Activated CD8-positive, alpha-beta memory T cell treated with anti-CD3 and anti-CD28 coated beads for 48 hours (primary cell): ENCODE data around the gene PAGE2.
"Not testable (repeated sequence)": the region's sequence is repeated elsewhere in the genome, so short reads cannot be mapped to it uniquely, and the experiment has no call there.

Experiments
- DNase-seq, 3 experiments: peaks; one replicate each; pipeline ENCODE4 v3.0.0-alpha.2; 2020; ENCODE audit warnings: low read depth in 2 of 3, low spot score in 2 of 3

The PAGE2 gene

GRCh38 chrX:55123900-55124299 lies 35.1 kb downstream of the PAGE2 start:
- no peak for DNase-seq

GRCh38 chrX:55127692-55128091 lies 38.9 kb downstream of the PAGE2 start:
- no peak for DNase-seq

DNA sequence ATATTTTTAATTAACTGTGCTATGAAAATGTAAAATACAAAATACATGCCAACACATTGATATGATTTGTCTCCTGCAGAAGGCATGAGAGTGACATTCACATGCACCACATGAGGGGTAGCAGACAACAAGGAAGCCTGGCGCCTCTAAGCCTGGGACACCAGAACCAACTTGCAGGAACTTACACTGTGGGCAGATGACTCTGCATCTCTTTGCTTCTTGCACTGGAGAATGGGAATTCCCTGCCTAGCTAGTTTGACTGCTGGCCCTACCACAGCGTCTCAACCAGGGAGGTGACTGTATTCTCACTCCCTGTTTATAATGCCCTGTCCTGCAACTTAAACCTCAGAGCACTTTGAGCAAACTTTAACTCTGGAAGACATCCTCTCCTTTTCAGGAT lies 40.5 kb downstream of the PAGE2 start:
- DNase-seq = no peak

DNA sequence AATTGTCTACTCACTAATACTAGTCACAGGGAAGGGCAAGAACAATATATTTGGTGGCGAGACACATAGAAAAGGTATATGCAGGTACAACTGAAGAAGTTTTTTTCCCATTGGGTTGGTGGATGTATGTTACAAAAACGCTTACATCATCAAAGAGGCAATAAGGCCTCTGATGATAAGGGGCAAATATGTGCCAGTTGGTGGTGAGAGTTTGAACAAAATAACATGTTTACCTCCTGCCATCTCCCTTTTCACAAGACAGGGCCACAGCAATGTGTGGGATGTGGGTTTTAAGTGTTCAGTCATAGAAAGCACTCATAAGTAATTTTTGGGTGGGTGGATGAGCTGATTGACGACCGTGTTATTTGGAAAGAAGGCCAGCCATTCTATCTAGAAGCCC lies 41.7 kb downstream of the PAGE2 start:
- DNase-seq = no peak

- no peak for DNase-seq
Observed at GRCh38 chrX:55132416-55132815, 43.6 kb downstream of the PAGE2 start.

GRCh38 chrX:55135171-55135570 lies 46.4 kb downstream of the PAGE2 start:
- DNase-seq = no peak

DNA sequence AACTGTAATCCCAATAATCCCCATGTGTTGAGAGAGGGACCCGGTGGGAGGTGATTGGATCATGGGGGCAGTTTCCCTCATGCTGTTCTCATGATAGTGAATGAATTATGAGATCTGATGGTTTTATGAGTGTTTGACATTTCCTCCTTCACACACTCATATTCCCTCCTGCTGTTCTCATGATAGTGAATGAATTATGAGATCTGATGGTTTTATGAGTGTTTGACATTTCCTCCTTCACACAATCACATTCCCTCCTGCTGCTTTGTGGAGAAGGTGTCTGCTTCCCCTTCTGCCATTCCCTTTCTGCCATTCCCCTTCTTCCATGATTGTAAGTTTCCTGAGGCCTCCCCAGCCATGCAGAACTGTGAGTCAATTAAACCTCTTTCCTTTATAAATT lies 52.0 kb downstream of the PAGE2 start:
- DNase-seq = not testable (repeated sequence)
